Caki2 (cell line): ENCODE measurements around the gene CCDC6. TPM values are rescaled to one million over a fixed set of nuclear protein-coding genes. Genes with fewer than 3 reads are reported as not detected.

Source experiments
- DNase-seq: peaks from one replicate; pipeline ENCODE4 v3.0.0-alpha.2; 2015; ENCODE audit warnings: low read depth
- in situ Hi-C: cut with HindIII; loops from 2 replicates; pipeline ENCODE4 v1.10.0; 2016; ENCODE audit warnings: low sequenced_read_pairs, low pct_unique_long_range_greater_than_20kb, mixed read lengths
- total RNA-seq: library from RNA; depleted of rRNA; stranded (reverse); fragments of >200 nt; shearing (Covaris generic); gene quantifications from 2 replicates; pipeline ENCODE4 v1.2.3, GENCODE V29; 2014; ENCODE audit warnings: low replicate concordance

Gene CCDC6
- total RNA-seq, 1 experiment from 2014 or later, result 12.7 TPM

DNA sequence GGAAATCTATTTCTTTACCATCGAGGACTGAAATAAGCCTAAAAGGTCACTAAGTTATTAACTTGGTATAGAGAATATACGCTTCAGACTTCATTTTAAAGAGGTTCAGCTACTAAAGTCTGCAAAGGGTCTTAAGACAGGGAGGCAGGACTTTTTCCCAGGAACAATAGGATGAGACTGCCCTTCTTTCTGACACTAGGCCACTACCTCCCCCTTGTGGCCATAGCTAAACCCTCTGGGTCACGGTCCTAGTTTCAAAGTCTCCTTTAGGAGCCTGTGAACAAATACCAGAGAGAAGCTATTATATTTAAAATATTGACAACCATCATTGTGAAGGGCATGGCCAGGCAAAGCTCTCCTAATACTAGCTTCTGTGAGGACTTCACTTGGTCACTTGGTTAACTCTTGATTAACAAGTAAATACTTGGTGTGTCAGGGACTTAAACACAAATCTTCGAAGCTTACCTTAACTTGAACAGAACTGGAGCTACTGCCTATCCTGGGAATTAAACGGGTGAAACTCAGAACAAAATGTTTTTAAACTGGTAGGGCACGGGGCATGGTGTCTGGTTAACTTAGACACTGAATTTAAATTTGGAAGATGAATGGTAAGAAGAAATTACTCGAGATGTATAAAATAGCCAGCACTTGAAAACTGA is 75.6 kb downstream of the CCDC6 start:
- in situ Hi-C loops, result no loop called here

DNA sequence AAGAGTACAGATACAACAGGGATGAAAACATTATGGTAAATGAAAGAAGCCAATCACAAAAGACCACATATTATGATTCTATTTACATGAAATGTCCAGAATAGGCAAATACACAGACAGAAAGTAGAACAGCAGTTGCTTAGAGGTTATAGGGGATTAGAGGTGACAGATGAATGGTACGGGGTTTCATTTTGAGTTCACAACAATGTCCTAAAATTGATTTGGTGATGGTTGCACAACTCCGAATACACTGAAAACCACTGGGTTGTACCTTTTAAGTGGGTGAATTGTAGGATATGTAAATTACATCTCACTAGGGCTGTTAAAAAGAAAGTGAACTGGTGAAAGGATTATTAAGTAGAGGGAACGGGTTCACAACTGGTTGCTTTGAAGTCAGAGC is 76.8 kb downstream of the CCDC6 start:
- DNase-seq, result no peak
- in situ Hi-C loops, result no loop called here

More for the DNA sequence above, 75.6 kb downstream of the CCDC6 start:
- peak; percentile 33 for DNase-seq

DNA sequence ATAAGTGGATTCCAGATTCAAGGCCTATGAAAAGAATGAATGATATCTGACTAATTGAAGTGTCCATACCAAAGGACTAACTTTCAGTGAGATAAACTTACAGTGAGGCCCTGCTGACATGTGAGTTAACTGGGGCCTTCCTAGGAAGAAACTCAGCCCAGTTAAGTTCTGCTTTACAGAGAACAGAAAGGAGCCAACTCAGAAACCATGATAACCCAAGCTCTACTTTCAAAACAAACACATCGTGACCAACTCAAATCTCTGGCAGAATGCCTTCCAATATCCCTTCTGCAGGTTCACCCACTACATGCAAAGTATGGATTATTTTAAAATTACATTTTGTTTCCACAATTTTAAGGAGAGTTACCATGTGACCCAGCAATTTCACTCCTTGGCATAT is 77.3 kb downstream of the CCDC6 start:
- DNase-seq, result no peak
- in situ Hi-C loops, result no loop called here

DNA sequence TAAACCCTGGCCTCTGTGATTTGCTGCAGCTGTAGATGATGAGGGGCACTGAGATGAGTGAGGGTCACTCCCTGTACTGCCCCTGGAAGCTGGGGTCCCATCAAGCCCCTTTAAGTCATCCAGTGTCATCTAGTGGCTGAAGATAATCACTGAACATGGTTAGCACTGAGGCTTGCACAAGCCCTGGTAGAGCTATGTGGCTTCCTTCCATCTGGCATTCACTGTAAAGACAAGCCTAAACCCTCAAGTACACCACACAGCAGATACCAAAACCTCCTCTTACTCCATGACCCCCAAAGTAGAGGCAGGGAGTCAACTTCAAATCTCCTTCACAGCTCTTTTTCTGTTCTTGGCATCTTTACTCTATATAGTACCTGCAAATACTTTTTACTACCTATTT is 80.4 kb downstream of the CCDC6 start:
- in situ Hi-C loops, result no loop called here
- DNase-seq, result no peak

DNA sequence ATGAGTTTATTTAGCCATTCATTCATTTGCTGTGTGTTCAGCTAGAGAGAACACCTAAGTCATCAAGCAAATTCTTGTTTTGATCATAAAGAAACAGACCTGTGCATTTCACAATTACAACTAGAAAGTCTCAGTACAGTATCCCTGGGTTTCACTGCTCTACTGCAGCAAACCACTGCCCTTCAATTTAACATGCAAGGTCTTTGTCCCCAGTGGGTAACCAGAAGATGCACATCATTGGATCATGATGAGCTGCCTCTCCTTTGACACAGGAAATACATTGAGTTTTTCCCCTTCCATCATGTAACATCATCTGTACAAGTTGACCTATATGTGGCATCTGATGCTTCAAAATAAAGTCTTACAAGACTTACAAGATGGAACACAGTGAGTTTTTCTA is 82.6 kb downstream of the CCDC6 start:
- DNase-seq, result no peak
- in situ Hi-C loops, result no loop called here

DNA sequence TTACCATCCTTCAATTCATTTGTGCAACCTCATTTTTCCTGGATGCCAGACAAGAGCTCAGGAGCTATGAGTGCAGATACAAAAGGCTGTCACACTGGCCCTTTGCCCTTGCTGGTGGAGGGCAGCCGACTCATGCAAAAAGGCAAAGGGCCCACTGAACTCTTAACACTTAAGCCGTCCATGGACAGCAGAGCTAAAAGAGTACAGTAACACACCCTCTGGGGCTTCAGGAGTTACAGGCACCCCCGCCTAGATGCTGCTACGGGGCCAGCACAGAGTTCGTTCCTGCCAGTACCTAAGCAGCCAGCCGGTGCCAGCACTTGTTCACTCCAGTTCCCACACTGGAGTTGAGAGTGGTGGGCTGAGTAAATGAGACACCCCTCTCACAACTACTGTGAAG is 83.2 kb downstream of the CCDC6 start:
- in situ Hi-C loops, result no loop called here
- no peak for DNase-seq

DNA sequence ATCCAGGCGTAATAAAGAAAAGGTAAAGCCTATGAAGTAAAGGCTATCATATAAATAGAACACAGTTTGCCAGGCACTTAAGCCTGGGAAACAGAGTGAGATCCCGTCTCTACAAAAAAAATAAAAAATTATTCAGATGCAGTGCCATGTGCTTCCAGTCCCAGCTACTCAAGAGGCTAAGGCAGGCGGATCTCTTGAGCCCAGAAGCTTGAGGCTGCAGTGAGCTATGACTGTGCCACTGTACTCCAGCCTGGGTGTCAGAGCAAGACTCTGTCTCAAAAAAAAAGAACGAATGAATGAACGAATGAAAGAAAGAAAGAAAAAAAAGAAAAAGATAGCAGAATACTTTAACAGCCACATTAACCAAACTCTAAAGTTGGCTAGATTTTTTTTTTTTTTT is 85.9 kb downstream of the CCDC6 start:
- in situ Hi-C loops, result no loop called here
- DNase-seq, result no peak

DNA sequence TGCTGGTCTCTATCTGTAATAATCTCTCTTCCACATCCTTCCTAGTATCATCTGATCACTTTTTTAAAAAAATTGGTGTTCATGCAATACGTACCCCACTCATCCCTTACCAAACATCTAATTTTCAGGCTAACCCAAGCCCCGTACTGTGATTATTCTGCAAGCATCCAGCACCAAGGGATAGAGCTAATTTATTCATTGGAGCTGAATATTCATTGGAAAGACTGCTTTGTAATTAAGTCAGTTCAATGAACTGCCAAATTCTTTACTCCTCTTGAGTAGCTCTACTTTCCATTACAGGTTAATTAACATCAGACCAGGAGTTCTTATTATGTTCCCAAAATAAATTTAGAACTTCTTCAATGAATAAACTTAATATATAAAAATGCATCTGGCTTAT is 86.7 kb downstream of the CCDC6 start:
- no peak for DNase-seq
- in situ Hi-C loops, result no loop called here

DNA sequence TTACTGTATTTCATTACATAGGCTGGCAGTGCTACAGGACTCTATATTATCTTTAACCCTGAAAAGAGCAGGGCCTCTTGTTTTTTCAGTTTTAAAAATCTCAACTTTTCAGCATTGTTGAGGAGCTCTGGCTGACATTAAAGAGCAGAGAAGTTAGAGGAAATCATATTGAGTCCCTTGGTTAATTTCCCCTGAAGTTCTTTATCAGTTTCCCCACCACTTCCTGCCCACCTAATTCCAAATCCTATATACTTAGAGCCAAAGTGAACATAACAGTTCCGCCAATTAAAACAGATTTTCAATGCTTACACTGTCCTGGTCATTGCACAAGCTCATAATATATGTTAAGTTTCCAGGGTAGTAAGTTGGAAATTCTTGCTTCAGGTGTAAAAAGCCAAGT is 87.1 kb downstream of the CCDC6 start:
- in situ Hi-C loops, result no loop called here
- DNase-seq, result no peak

DNA sequence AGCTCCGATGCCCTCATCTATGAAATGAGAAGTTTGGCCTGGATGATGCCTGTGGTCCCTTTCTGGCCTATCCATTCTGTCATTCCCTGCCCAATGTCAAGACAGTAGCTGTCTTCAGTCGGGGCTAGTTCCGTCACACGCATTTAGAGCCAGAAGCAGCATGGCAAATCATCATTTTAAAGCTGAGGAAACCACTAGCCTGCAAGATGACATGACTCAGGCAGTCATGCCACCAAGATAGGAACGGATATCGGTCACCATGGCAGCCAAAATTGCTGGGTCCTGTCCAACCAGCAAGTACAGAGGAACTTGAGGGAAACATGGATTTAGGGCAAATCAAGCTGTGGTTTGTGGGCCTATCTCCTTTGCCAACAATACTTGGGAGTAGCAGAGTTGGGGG is 88.6 kb downstream of the CCDC6 start:
- in situ Hi-C loops, result no loop called here
- DNase-seq, result no peak

DNA sequence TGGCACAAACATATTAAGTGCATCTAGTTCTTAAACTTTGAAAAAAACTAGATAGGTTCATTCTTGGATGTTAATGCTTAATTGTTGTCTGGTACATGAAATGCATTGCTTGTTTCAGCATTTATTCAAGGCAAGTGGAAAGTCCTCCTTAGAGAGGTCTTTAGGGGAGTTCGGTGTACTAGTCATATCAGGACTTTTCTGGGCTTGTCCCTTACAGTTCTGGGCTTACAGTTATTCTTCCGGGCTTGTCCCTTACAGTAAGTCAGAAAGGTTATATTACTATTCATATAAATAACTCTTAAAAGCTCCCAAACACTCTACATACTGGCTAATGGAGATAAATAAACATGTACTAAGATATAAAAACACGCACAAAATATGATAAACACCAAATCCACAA is 91.5 kb downstream of the CCDC6 start:
- in situ Hi-C loops, result no loop called here
- no peak for DNase-seq

DNA sequence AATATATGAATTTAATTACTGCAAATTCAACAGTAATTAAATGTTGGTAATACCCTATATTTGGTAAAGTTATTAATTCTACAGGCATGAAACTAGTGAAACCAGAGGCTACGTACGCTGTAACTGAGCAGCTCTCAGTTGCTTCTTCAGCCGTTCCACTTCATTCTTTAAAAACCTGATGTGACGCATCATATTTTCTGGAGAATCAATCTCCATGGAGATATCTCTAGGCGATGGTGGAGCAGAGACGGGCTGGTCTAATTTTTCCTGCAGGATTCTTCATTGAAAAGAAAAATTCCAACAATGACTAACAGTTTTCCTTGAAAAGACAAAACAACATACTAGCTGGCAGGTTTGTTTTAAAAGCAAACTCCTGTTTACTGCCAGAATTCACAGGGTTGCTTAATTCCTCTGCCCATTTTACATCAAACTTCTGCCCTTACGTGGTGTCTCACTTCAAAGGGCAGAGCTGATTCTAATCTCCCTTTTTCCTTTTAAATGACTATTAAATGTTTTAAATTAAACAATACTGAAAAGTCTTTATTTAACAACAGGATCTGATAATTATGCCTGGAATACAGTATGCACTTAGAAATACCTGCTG is 93.7 kb downstream of the CCDC6 start:
- no peak for DNase-seq
- in situ Hi-C loops, result no loop called here

DNA sequence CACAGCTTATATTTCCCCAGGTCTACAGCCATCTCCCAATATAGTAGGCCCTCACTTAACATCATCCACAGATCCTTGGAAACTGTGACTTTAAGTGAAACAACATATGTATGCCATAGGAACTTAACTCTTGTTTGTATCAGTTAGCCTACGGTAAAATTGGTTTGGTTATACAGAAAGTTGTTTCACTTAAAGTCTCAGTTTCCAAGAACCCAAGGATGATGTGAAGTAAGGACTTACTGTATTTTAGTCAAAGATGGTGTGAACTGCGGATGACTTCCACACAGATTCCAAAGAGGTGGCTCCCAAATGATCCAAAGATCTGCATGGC is 96.7 kb downstream of the CCDC6 start:
- in situ Hi-C loops, result no loop called here
- no peak for DNase-seq

DNA sequence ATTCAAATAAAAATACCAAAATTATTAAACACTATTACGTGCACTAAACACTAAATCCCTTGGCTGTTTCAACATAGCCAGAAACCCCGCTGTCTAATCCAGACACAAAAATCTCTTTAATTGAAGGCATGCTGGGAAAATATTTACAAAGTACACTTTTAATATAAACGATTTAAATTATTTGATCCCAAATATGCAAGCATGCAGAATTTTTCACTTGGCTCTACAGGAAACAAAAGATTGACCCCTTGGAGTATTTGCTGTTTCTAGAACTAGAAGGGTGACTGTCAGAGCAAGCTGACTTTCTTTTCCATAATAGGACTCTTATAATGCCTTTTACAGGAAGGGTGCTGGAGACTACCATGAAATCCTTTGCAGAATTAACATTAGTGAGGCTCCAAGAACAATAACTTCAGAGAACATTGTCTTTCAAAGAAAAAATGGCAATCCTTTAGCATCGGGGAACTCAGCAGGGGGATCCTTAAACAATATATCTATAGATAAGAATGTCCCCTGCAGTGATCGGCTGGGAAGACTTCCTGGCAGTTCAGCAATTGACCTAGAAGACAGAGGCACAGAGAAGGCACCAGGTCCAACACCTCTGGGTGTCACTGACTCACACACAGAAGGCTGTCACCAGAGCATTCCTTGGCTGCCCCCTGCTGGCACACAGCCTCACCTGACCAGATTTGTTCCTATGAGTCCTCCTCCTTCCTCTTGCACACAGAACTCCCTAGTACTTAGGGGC is 97.3 kb downstream of the CCDC6 start:
- DNase-seq, result peak; percentile 47
- in situ Hi-C loops, result no loop called here

DNA sequence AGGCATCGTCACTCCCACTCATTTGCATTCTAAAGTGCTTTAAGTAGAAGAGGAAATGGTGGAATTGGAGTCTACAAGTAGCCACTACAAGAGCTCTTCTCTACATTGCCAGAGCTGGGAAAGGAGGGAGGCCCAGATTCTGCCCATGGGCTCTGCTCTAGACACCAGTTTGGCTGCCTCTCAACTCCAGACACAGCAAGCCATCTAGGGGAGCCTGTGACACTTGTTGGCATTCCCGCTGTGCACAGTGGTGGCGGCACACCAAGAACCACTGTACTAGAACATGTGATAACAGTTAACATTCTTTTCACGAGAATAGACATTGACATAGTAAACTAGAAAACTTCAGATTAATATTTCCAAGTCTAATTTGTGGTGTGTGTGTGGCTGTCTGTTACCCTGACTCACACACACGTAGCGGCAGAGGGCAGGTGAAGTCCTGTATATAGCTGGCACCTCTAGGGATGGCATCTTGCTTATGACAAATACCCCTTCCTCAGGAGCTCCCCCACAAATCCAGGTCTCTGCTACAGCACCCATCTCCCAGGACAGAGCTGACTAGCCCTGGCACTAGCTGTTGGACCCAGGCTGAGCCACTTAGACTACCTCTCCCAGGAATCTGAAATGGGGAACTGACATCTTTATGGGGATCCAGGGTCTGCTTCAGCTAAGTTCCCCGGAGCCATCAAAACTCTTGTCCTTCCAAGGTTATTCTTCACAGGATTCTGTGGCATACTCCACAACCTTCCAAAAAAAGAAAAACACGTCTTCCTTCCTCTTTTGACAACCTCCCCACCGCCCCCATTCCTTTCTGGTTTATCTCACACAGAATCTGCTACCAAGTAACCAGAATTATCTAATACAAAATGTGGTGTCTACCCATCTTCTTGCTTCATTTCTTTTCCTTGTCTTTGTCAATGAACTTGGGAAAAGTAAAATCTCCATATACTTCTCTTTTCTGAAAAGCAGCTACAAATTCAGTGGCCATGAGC is 98.4 kb downstream of the CCDC6 start:
- in situ Hi-C loops, result no loop called here
- DNase-seq, result no peak

DNA sequence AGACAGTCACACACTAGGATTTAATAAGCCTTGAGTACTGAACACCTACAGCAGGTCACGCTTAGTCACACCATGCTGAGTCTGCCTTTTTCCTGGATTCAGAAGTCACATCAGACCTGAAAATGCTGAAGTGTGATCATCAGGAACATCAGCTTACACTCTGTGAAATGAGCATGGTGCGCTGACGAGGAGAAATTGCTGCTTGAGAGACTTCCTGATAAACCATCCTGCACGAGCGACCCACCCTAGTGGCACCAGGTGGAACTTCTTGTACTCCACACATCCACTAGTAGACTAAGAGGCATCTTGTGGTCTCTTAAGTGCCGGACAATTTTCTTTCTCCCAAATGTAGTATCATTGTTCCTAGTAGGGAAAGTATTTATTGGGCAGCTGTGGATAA is 101.3 kb downstream of the CCDC6 start:
- in situ Hi-C loops, result no loop called here
- DNase-seq, result peak; percentile 14

DNA sequence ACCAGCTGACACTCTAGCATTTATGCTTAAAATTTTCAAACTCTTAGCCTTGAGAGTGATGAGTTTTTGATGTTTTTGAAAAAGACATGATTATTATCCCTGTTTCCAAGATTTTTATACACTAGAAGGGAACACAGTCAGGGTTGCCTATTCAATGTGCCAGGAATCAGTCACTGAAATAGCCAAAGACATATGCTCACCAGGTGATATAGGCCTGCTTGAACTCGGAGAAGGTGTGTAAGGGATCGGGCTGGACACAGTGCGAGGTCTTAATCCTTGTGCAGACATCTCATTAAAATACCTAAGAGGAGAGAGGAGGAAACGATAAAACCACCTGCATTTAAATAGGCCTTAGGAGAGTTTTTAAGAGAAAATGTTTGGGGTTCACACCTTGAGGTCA is 102.1 kb downstream of the CCDC6 start:
- in situ Hi-C loops, result no loop called here

DNA sequence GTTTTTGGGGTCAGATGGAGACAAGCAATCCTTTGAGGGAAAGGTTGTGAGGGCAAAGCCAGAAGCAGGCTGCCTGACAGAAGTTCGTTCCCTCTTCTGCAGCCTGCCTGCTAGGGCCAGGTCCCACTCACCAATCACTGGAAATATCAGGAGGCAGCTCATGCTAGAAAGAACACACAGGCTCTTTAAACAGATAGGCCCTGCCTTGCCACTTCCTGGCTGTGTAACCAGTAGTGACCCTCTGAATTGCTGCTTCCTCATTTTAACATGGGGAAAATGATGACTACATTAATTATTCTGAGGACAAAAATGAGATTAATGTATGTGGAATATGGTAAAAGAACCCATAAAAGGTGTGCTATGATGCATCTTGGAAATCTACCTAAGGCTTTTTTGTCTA is 102.6 kb downstream of the CCDC6 start:
- no peak for DNase-seq
- in situ Hi-C loops, result no loop called here

More for the DNA sequence above, 102.1 kb downstream of the CCDC6 start:
- DNase-seq, result no peak

DNA sequence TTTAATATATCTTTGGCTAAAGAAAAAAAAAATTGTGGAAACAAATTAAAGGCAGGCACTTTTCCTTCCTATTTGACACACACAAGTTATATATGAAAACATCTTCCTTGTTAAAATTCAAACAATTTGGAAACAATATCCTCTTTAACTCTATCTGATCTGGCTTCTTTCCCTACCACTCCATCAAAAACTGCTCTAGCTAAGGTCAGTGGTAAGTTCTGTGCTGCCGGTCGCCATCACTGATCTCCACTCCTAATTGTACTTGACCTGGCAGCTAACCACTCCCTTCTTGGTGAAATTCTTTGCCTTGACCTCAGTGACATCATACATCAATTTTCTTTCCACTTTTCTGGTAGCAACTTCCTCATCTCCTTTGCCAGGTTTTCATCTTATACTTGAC is 105.2 kb downstream of the CCDC6 start:
- DNase-seq, result peak; percentile 48
- in situ Hi-C loops, result no loop called here
